ENCODE data around the gene SETD1A.
A peak's percentile ranks its signal among the peaks of the same experiment; 100 is the strongest.

SETD1A gene

GRCh38 chr16:30953511-30954124 is 3.9 kb upstream of the SETD1A start:
- no peak for TF ChIP-seq ZNF274 (IDR thresholded peaks at IDR 0.05; ENCODE audit: low read depth, low read length)

GRCh38 chr16:30954993-30955392 is 2.6 kb upstream of the SETD1A start:
- H3K4me3 ChIP-seq (ENCODE audit: low read length) = no peak overlapping the region
- no peak for TF ChIP-seq ZNF274 (IDR thresholded peaks at IDR 0.05; ENCODE audit: low read depth, low read length)

More at GRCh38 chr16:30953511-30954124, 3.9 kb upstream of the SETD1A start:
- H3K4me3 ChIP-seq (ENCODE audit: low read length) = no peak overlapping the region

GRCh38 chr16:30956601-30957455 is 726 bp upstream of the SETD1A start:
- H3K4me3 ChIP-seq (ENCODE audit: low read length) = peak overlapping the region; percentile 73
- no peak for TF ChIP-seq ZNF274 (IDR thresholded peaks at IDR 0.05; ENCODE audit: low read depth, low read length)

DNA sequence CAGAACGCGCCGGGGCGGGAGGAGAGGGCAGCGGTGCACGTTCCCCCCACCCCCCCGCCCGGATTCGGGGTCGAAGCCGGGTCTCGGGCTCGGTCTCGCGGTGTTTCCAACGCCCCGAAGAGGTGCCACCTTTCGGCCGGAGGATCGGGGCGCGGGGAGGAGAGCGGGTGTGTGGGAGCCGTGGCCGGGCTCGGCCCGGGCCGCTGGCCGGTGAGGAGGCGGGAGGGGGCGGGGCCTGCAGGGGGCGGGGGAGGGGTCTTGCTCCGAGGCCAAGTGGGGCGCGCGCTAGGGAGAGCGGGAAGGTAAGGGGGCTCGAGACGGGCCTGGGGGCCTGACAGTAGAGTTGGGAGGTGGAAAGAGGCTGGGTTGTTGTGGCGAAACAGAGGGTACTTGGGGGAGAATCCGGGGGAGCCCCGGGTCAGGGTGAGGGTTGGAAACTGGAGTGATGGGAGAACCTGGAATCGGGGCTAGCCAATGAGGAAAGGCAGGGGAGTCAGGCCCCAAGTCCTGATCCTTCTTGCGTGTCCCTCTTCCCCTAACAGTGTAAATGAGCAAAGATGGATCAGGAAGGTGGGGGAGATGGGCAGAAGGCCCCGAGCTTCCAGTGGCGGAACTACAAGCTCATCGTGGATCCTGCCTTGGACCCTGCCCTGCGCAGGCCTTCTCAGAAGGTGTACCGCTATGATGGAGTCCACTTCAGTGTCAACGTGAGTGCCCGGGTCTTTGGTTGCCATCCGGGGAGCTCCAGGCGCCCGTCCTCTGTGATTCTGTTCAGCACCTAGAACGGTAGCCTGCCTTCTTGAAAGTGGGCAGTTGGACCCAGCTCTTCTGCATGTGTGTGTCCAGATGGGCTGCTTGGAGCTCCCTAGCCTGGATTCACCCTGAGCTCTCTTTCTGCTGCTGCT is 873 bp downstream of the SETD1A start:
- no peak for TF ChIP-seq ZNF274 (IDR thresholded peaks at IDR 0.05; ENCODE audit: low read depth, low read length)

DNA sequence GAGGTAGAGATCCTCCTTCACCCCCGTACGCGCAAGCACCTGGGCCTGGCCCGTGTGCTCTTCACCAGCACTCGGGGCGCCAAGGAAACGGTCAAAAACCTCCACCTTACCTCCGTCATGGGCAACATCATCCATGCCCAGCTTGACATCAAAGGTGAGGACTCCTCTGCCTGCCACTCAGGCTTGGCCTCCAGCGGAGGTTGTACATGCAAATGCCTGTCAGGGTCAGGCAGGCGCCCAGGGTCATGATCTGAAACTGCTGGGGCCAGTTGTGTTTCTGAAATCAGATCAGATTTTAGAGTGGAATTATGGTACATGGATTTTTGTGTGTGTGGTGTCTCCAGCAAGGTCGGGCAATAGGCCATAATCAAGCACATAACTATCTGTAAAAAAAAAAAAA is 3.8 kb downstream of the SETD1A start:
- no peak overlapping the region for H3K4me3 ChIP-seq (ENCODE audit: low read length)

More for the DNA sequence above, 873 bp downstream of the SETD1A start:
- H3K4me3 ChIP-seq (ENCODE audit: low read length) = peak overlapping the region; percentile 73

DNA sequence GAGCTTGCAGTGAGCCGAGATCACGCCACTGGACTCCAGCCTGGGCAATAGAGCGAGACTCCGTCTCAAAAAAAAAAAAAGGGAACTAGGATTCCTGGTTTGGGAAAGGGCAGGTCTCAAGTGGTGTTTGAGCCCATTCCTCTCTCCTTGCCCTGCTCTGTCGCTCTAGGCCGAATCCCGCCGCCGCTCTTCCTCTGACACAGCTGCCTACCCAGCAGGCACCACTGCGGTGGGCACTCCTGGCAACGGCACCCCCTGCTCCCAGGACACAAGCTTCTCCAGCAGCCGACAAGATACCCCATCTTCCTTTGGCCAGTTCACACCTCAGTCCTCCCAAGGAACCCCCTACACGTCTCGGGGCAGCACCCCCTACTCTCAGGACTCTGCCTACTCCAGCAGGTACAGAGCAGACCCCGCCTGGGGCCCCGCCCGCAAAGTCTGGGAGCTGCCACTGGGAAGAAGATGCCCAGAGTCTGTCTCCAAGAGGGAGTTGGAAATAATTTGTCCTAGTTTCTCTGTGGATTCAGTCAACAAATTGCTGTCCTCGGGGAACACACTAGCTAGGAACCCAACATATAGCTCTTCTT is 6.5 kb downstream of the SETD1A start:
- no peak for TF ChIP-seq ZNF274 (IDR thresholded peaks at IDR 0.05; ENCODE audit: low read depth, low read length)

More for the DNA sequence above, 3.8 kb downstream of the SETD1A start:
- no peak for TF ChIP-seq ZNF274 (IDR thresholded peaks at IDR 0.05; ENCODE audit: low read depth, low read length)

GRCh38 chr16:30964574-30965226 is 7.1 kb downstream of the SETD1A start:
- no peak overlapping the region for H3K4me3 ChIP-seq (ENCODE audit: low read length)
- no peak for TF ChIP-seq ZNF274 (IDR thresholded peaks at IDR 0.05; ENCODE audit: low read depth, low read length)

More for the DNA sequence above, 6.5 kb downstream of the SETD1A start:
- no peak overlapping the region for H3K4me3 ChIP-seq (ENCODE audit: low read length)

- no peak for TF ChIP-seq ZNF274 (IDR thresholded peaks at IDR 0.05; ENCODE audit: low read depth, low read length)
- H3K4me3 ChIP-seq (ENCODE audit: low read length) = no peak overlapping the region
Measured at GRCh38 chr16:30965436-30965835, 7.9 kb downstream of the SETD1A start.

DNA sequence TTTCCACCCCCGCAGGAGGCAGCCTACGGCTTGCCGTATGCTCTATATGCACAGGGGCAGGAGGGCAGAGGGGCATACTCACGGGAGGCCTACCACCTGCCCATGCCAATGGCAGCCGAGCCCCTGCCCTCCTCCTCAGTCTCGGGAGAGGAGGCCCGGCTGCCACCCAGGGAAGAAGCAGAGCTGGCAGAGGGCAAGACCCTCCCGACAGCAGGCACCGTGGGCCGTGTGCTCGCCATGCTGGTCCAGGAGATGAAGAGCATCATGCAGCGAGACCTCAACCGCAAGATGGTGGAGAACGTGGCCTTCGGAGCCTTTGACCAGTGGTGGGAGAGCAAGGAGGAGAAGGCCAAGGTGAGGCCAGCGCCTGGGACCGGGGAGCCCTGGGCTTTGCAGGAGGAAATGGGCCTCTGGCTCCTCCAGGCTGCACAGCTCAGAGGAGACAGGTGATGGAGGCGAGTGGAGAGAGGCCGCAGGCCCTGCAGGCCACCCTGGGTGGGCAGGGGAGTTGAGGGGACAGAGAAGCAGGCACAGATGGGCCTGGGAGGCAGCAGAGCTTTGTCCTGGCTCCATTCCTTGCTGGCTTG is 8.6 kb downstream of the SETD1A start:
- no peak for TF ChIP-seq ZNF274 (IDR thresholded peaks at IDR 0.05; ENCODE audit: low read depth, low read length)
- H3K4me3 ChIP-seq (ENCODE audit: low read length) = no peak overlapping the region

- no peak for TF ChIP-seq ZNF274 (IDR thresholded peaks at IDR 0.05; ENCODE audit: low read depth, low read length)
- H3K4me3 ChIP-seq (ENCODE audit: low read length) = no peak overlapping the region
Measured at GRCh38 chr16:30967795-30968194, 10.2 kb downstream of the SETD1A start.

DNA sequence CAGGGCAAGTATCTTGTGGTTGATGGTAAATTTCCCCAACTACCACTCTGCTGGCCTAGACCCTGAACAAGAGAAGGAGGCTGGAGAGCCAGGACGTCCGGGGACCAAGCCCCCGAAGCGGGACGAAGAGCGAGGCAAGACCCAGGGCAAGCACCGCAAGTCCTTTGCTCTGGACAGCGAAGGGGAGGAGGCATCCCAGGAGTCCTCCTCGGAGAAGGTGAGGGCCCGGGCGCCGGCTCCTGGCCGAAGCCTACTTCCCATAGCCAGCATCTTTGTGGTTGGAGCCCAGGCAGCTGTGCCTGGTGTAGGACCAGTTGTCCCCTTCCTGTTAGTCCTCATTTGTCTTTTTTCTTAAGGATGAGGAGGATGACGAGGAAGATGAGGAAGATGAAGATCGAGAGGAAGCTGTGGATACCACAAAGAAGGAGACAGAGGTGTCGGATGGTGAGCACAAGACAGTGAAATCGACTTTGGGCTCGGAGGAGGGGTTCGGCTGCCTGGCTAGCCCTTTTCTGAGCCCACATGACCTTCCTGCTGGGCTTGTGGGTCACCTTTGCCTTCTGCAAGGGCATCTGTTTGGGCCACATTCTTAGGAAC is 11.8 kb downstream of the SETD1A start:
- H3K4me3 ChIP-seq (ENCODE audit: low read length) = no peak overlapping the region
- no peak for TF ChIP-seq ZNF274 (IDR thresholded peaks at IDR 0.05; ENCODE audit: low read depth, low read length)

DNA sequence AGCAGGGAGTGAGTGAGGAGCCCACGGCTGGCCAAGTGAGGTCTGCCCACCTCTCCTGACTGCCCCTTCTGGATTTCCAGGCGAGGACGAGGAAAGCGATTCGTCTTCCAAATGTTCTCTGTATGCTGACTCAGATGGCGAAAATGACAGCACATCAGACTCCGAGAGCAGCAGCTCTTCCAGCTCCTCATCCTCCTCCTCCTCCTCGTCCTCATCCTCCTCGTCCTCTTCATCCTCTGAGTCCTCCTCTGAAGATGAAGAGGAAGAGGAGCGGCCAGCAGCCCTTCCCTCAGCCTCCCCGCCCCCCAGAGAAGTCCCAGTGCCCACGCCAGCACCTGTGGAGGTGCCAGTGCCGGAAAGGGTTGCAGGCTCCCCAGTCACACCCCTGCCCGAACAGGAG is 13.7 kb downstream of the SETD1A start:
- no peak for TF ChIP-seq ZNF274 (IDR thresholded peaks at IDR 0.05; ENCODE audit: low read depth, low read length)
- no peak overlapping the region for H3K4me3 ChIP-seq (ENCODE audit: low read length)

- H3K4me3 ChIP-seq (ENCODE audit: low read length) = no peak overlapping the region
- TF ChIP-seq ZNF274 (IDR thresholded peaks at IDR 0.05; ENCODE audit: low read depth, low read length) = no peak
Measured at GRCh38 chr16:30972872-30973271, 15.3 kb downstream of the SETD1A start.

Data from GM08714 (cell line).